Fibroblast of peridontal ligament (primary cell): ENCODE data around the gene CNOT6.

ENCODE experiments used
- DNase-seq: peaks from one replicate; pipeline ENCODE4 v3.0.0-alpha.2; 2010; ENCODE audit errors: extremely low read depth

CNOT6 gene

GRCh38 chr5:180619563-180619915, 125.4 kb downstream of the CNOT6 start:
- no peak for DNase-seq

- no peak for DNase-seq
Measured at GRCh38 chr5:180620014-180620413, 125.8 kb downstream of the CNOT6 start.

GRCh38 chr5:180621311-180621710, 127.1 kb downstream of the CNOT6 start:
- DNase-seq: no peak

- DNase-seq: no peak
Measured at GRCh38 chr5:180622910-180623309, 128.7 kb downstream of the CNOT6 start.

GRCh38 chr5:180623411-180623834, 129.2 kb downstream of the CNOT6 start:
- DNase-seq: no peak

GRCh38 chr5:180623844-180624243, 129.7 kb downstream of the CNOT6 start:
- DNase-seq: no peak

GRCh38 chr5:180624587-180624986, 130.4 kb downstream of the CNOT6 start:
- no peak for DNase-seq

- DNase-seq: no peak
Measured at GRCh38 chr5:180625125-180625790, 131.1 kb downstream of the CNOT6 start.

GRCh38 chr5:180625791-180626660, 131.8 kb downstream of the CNOT6 start:
- DNase-seq: no peak

GRCh38 chr5:180626661-180627385, 132.6 kb downstream of the CNOT6 start:
- DNase-seq: no peak

- no peak for DNase-seq
Measured at GRCh38 chr5:180627386-180628120, 133.4 kb downstream of the CNOT6 start.
